NT2/D1 (cell line): ENCODE results near the gene FCMR.

ENCODE experiments used
- SUZ12 ChIP-seq: IDR thresholded peaks from 2 replicates; pipeline ENCODE4 v1.6.1; 2011; ENCODE audit not compliant: insufficient read length, insufficient read depth; ENCODE audit errors: extremely low read depth
- YY1 ChIP-seq: IDR thresholded peaks from 2 replicates; pipeline ENCODE4 v1.6.1; 2011; ENCODE audit not compliant: insufficient read length, insufficient read depth
- ZNF274 ChIP-seq: IDR thresholded peaks from 2 replicates; pipeline ENCODE4 v1.6.1; 2011; ENCODE audit warnings: mild to moderate bottlenecking, low read depth, low read length

GRCh38 chr1:206951318-206952100 is 29.8 kb upstream of the FCMR start:
- TF ChIP-seq YY1 (no peak), ZNF274 (no peak), SUZ12 (no peak)
